GM19463 (cell line): Measurements from ENCODE around the gene OTX1.
"Not testable (repeated sequence)": the region's sequence is repeated elsewhere in the genome, so short reads cannot be mapped to it uniquely, and the experiment has no call there.

Experiments used
- ATAC-seq: cut with Tn5 transposase; IDR thresholded peaks from one replicate; pipeline ENCODE4 v1.9.1; 2021; ENCODE audit warnings: mild to moderate bottlenecking, moderate library complexity; ENCODE audit not compliant: unreplicated experiment

Gene OTX1

DNA sequence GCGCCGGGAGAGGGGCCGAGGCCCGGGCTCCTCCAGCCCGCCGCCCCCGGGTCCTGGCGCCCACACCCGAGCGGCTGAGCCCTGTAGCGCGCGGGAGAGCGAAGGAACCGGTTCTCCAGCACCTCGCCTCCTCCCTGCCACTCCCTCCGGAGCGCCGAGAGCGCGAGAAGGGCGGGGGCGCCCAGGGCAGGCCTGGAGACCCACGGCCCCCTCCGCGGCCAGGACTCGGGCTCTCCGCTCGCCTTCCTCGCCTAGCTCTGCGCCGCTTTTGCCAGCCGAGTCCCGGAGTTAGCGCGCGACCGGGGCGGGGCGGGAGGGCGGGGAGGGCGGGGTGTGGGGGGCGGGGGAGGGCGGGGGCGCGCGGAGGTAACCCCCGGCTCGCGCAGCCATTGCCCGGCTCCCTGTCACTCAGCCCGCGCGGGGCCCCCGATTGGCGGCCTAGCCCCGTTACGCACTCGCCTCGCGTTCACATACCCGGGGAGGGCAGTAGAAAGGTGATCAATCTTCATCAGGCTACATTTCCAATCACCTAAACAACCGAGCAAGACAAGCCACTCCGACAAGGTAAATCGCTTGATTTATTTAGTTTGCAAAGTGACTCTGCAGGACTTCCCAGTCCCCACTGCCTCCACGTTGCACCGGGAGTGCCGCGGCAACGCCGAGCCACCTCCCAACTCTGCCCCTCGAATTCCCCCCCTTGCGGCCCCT lies at the start of gene OTX1:
Gene OTX1, plus strand, starts transcription at position 497 of the 708 bp plus-strand sequence. CDS start 2,161 bp downstream, outside the sequence.
- ATAC-seq = peak; percentile 81

- ATAC-seq = no peak
Measured at GRCh38 chr2:63001576-63001975, 49.1 kb upstream of the OTX1 start.

- ATAC-seq = no peak
Measured at GRCh38 chr2:63003351-63003750, 47.3 kb upstream of the OTX1 start.

- no peak for ATAC-seq
Measured at GRCh38 chr2:63007813-63008458, 42.7 kb upstream of the OTX1 start.

GRCh38 chr2:63008838-63009237 lies 41.8 kb upstream of the OTX1 start:
- ATAC-seq = no peak

- no peak for ATAC-seq
Measured at GRCh38 chr2:63009490-63009889, 41.1 kb upstream of the OTX1 start.

GRCh38 chr2:63012541-63012940 lies 38.1 kb upstream of the OTX1 start:
- ATAC-seq = no peak

- no peak for ATAC-seq
Measured at GRCh38 chr2:63013438-63013837, 37.2 kb upstream of the OTX1 start.

DNA sequence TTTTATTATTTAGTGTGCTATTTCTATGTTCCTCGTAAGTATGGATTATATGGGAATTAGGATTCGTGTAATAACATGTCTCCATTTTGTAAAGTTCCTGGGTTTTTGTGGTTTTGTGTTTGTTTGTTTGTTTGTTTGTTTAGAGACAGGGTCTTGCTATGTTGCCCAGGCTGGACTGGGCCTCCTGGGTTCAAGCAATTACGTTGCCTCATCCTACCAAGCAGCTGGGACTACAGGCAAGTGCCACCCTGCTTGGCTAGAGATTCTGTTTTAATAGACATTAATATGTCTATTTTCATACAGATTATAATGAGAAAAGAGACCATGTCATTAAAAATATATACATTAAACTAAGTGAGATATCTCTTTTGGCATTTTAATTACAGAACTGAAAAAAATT lies 35.2 kb upstream of the OTX1 start:
- ATAC-seq = no peak

DNA sequence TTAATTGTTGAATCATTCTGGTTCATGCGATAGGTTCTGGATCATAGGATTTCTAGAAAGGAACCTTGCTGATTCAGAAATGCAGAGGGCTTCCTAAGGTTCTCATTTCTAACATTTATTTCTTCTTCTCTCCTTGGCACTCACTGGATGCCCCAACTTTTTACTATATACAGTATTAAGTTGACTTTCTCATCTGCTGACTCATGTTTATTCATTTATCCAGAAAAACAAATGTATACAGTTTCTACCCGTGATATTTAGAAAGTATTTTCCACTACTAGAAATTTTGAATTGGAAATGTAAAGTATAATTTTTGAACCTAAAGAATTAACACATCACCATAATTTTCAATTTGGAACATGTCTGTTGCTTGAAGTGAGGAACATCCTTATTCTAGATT lies 32.2 kb upstream of the OTX1 start:
- no peak for ATAC-seq

DNA sequence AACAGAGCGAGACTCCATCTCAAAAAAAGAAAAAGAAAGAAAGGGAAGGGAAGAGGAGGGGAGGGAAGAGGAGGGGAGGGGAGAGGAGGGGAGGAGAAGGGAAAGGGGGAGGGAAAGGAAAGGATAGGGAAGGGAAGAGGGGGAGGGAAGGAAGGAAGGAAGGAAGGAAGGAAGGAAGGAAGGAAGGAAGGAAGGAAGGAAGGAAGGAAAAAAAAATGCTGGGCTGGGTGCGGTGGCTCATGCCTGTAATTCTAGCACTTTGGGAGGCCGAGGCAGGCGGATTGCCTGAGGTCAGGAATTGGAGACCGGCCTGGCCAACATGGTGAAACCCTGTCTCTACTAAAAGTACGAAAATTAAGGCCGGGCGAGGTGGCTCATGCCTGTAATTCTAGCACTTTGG lies 30.9 kb upstream of the OTX1 start:
- ATAC-seq = not testable (repeated sequence)

DNA sequence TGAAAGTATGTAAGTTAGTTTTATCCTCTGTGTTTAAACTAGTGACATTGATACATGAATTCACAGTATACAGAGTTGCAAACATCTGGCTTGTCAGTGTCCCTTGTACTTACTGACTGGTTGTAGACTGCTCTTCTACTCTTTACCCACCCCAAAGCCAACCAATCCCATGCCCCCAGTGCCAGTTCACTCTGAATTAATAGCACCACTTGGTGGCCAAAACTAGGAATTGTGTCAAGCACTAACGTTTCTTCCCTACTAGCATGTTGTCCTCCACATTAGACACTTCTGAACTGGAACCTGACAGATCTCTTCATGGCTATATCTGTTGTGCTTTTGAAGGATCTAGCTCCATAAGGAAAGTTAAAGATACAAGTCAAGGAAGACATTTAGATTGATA lies 27.2 kb upstream of the OTX1 start:
- ATAC-seq = no peak

DNA sequence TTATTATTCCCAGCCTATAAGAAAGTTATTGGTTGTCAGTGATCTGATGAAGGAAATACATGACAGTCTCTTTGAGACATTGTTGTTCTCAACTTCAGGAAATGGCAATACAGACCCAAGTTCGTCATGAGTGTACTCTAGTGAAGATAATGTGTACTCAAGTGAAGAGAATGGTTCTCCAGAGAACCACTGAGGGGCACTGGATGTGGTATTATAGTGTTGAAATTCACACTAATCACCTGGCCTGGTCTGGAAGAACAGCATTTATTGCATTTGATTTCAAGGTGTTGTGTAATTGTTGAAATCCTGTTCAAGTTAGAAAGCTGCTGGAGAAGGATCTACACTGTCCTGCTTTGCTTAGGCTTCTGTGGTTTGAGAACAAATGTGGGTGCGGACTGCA lies 23.4 kb upstream of the OTX1 start:
- no peak for ATAC-seq

DNA sequence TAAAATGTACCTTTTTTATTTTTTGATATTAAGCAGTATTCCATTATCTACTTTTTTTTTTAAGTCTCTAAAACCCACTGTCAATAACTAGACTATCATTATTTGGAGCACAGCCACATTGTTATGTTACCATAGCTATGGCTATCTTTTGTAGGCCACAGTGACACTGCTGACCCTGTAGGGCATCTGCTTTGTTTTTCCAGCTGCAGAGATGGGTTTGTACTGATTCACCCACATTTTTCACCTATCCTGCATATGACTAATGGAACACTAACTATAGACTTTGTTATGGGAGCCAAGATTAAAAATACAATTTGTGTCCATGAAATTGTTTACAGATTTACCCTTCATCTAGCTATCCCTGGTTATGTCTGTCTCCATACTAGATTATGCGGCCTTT lies 21.6 kb upstream of the OTX1 start:
- no peak for ATAC-seq

GRCh38 chr2:63034526-63034925 lies 16.1 kb upstream of the OTX1 start:
- ATAC-seq = no peak

GRCh38 chr2:63035169-63035568 lies 15.5 kb upstream of the OTX1 start:
- ATAC-seq = no peak

DNA sequence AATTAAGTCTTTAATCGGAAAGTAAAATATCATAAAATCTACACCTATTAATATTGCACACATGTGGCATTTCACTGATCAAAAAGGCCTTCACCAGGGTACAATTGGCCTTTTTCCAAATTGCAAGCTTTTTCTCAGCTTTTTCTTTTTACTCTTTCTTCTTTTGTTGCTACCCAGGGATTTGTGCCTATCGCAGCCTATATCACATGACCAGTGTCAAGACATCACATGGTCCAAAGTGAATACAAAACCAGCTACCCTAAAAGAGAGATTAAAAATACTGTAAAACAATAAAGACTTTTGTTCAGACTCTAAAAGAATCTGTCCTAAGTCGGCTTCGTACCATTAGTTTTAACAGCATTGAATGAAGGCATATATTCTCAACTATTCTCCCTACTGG lies 15.0 kb upstream of the OTX1 start:
- ATAC-seq = no peak

DNA sequence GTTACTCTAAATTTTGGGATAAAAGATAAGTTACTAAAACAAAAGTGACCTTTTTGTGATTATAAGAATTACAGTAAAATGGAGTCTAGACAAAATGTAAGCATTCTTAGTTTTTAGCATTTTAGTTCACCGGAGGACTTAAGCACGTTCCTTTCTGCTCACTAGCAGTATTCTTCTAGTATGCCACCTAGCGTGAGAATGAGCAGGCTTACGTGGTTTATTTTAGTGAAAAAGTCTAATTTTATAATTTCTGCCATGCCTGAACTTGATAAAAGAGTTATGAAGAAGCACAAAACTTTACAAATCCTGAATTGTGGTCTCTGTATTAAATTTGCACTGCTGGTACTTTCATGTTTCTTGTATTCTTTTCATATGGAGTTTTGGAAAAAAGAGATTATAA lies 12.6 kb upstream of the OTX1 start:
- ATAC-seq = no peak

- no peak for ATAC-seq
Measured at GRCh38 chr2:63040586-63040985, 10.0 kb upstream of the OTX1 start.

DNA sequence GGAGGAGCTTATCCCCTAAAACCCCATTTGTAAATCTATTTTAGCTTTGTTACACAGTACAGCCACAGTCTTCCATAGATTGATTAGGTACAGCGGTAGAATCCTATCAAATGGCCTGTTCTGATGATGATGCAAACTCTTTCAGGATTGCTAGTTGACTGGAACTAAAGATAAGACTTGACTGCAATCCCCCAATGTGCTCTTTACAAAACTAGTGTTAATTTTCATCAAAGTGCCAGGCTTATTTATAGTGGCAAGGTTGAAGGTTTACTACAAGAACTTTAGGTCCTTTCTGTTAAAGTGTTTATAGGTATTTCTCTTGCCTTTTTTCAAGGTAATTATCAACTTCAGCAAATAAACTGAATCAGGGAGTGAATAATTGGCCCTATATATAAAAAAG lies 9.0 kb upstream of the OTX1 start:
- ATAC-seq = no peak

DNA sequence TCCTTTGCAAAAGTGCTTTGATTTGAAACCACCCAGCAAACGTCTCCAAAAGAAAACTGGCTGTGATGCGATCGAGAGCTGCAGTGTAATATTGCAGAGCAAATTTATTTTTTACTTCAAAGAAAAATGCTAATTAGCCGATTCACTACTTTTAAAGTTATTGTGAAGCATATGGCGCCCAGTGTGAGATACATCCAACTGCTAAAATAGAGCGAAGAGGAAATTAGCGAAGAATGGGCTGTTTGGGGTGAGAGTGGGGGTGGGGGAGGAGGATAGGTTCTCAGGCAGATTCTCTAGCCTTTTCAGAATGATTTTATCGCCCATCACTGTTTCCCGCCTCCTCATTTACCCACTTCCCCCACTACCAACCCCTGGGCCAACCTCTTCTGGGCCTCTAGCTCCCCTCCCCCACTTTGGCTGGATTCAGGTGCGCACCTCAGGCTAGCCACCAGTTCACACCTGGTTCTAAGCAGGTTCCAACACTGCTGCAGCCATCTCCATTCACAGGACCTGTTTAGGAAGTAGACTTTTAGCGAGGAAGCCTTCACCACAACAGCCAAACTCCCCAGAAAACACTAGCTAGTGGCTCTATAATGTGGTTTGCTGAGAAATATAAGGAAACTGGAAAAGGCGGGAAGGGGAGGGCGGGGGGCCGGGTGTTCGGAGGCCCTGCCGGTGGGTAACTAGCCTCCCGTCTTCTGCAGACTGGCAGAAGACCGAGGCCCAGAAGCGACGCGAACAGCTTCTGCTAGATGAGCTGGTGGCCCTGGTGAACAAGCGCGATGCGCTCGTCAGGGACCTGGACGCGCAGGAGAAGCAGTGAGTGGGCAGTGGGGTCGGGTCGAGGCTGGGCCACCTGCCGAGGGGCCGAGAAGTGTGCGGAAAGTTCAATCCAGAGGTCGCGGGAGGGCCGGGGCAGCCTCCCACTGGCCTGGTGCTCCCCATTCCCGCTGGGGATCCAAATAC lies 6.0 kb upstream of the OTX1 start:
- ATAC-seq = no peak

GRCh38 chr2:63046552-63046951 lies 4.1 kb upstream of the OTX1 start:
- no peak for ATAC-seq
